ENCODE results near the gene NCDN.

The NCDN gene, protein sequence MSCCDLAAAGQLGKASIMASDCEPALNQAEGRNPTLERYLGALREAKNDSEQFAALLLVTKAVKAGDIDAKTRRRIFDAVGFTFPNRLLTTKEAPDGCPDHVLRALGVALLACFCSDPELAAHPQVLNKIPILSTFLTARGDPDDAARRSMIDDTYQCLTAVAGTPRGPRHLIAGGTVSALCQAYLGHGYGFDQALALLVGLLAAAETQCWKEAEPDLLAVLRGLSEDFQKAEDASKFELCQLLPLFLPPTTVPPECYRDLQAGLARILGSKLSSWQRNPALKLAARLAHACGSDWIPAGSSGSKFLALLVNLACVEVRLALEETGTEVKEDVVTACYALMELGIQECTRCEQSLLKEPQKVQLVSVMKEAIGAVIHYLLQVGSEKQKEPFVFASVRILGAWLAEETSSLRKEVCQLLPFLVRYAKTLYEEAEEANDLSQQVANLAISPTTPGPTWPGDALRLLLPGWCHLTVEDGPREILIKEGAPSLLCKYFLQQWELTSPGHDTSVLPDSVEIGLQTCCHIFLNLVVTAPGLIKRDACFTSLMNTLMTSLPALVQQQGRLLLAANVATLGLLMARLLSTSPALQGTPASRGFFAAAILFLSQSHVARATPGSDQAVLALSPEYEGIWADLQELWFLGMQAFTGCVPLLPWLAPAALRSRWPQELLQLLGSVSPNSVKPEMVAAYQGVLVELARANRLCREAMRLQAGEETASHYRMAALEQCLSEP

DNA sequence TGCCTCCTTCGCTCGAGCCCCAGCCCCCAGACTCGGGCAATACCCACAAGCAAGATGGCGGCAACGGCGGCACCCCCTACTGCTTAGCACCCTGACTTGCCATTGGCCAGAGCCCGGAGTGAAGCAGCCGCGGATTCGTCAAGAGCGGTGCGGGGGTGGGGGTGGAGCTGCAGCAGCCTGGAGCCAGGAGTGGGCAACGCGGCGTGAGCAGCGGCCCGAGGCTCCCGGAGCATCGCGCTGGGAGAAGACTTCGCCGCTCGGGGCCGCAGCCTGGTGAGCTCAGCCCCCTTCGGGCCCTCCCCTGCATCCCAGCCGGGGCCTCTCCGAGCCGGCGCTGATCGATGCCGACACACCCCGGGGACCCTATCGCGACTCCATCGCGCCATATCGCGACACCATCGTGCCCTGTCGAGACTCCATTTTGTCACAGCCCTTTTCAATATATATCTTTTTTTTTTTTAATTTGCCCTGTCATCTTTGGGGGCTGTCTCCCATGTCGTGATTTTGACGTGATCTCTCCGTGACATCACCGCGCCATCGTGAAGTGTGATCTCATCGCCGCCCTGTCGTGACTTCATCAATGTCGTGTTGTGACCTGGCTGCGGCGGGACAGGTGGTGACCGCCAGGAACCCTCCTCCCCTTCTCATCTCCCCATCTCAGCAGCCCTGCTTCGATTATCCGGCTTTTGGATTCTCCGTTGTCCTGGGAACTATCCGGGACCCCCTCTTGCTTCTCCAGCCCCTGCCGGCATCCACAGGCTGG is at the start of gene NCDN:
Gene NCDN (plus strand): TSS at position 189 of the 763 bp plus-strand sequence. CDS start 392 bp downstream, at position 581.
- no peak for FAIRE-seq

DNA sequence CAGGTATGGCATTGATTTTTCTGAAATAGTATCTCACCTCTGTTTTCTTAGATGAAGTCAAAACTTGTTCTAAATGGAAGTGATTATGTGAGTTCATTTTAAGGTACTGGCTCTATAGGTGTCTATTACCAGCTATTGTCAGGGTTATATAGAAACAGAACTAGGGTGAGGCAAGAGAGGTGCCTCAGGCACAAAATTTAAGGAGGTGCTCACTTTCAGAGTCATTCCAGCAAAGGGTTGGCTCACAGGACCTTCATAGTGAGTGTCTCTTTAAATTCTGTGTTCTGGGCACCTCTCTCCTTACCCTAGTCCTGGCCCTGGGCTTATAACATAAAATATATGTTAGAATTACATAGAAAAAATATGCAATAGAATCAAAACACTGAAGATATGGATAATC is 49.7 kb upstream of the NCDN start:
- no peak for FAIRE-seq

DNA sequence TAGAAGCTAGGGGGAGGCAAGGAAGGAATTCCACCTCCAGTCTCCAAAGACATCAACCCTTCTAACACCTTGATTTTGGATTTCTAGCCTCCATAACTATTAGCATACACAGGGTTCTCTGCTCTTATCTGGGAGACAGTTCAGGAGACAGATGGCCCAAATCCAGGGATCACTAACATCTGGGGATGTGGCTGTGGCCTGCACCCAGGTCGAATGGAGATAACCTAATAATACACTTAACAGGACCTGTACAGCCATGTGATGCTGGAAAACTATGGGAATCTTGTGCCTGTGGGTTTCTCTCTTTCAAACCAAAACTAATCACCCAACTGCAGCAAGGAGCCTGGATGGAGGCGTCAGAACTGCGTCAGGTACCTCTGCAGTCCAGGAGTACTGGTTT is 48.0 kb upstream of the NCDN start:
- no peak for FAIRE-seq

DNA sequence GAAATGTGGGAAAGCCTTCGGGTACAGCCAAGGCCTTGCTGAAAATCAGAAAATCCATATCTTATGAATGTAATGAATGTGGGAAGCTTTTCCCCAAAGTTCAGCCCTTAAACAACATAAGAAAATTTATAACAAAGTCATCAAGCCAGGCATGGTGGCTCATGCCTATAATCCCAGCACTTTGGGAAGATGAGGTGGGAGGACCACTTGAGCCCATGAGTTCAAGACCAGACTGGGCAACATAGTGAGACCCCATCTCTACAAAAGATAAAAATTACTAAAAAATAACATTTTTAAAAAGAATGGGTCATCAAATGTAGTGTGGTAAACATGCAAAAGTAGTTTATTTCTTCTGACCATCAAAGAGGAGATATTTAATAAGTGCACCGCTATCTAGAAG is 46.3 kb upstream of the NCDN start:
- no peak for FAIRE-seq

DNA sequence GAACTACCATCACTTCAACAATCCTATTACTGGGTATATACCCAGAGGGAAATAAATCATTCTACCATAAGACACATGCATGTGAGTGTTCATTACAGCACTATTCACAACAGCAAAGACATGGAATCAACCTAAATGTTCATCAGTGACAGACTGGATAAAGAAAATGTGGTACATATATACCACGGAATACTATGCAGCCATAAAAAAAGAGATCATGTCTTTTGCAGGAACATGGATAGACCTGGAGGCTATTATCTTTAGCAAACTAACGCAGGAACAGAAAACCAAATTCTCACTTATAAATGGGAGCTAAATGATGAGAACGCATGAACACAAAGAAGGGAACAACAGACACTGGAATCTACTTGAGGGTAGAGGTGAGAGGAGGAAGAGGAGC is 39.4 kb upstream of the NCDN start:
- no peak for FAIRE-seq

DNA sequence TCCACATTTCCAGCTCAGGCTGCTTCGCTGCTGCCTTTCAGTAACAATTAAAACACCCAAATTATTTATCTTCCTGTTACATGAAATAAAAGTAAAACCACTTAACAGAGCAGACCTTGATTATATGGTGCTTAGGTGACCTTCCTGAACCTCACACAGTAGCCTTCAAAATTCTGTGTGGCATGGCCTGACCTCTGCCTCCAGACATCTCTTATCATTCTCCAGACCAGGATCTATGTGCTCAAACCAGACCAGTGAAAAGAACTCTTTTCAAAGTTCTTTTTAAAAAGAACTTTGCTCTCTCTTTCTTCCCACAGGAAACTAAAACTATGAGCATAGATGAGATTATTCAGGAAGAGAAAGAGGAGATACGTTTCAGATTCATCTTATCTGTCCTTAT is 38.2 kb upstream of the NCDN start:
- FAIRE-seq, result no peak

DNA sequence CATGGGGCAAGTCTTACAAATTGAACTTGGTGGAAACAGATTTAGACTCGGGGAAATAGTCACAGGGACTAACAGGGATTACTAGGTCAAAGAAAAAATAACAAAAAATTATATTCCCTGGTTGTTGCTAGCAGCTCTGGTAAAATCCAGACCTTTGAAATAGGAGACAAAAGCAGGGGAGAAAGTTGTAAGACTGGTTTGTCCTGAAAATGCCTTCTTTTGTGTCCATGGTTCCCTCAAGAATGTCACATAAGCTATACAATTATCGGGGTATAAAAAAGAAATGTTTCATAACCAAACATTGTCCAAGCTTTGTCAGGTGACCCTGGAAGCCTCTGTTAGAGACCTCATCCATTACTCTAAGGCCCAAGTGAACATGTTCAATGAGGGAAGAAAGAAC is 33.5 kb upstream of the NCDN start:
- FAIRE-seq, result no peak

DNA sequence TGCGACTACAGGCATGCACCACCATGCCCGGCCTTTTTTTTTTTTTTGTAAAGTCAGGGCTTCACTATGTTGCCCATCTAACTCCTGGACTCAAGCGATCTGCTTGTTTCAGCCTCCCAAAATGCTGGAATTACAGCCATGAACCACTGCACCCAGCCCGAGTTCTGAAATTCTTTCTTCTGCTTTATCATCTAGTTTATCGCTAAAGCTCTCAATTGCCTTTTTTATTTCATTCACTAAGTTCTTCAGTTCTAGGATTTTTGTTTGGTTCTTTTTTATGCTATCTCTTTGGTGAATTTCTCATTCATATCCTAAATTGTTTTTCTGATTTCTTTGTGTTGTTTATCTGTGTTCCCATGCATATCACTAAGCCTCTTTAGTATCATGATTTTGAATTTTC is 27.4 kb upstream of the NCDN start:
- no peak for FAIRE-seq

DNA sequence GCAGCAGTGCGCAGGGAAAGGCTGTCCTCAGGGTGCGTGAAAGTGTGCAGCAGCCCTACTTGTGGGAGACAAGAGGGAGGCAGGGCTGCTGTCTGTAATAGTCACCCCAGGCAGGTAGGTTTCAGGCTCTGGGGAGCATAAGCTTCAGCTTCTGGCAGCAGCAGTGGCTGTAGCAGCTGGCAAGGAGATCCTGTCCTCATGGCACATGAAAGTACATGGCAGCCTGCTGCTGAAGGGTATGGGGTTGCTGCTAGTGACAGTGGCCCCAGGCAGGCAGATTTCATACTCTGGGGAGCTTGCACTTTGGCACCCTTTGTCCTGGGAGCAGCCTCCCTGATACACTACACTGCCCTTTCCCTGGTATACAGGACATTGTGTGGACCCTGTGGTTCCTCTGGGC is 26.7 kb upstream of the NCDN start:
- no peak for FAIRE-seq

DNA sequence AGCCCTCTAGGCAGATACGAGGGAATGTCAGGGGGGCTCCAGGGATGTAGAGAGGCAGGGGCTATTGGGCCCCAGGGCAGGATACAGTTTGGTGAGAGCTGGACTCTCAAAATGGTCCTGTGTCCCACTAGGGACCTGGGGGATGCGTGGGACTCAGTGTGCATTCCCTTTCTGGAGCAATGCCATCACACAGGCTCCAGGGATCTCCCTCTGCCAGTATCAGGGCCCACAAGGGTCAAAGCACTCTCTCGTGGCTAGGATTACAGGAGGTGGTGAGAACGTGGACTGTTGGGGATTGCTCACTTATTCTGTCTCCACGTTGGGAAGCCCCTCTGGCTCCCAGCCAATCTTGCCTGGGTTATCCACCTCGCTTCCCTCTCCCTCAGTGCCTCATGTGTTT is 26.2 kb upstream of the NCDN start:
- FAIRE-seq, result no peak

DNA sequence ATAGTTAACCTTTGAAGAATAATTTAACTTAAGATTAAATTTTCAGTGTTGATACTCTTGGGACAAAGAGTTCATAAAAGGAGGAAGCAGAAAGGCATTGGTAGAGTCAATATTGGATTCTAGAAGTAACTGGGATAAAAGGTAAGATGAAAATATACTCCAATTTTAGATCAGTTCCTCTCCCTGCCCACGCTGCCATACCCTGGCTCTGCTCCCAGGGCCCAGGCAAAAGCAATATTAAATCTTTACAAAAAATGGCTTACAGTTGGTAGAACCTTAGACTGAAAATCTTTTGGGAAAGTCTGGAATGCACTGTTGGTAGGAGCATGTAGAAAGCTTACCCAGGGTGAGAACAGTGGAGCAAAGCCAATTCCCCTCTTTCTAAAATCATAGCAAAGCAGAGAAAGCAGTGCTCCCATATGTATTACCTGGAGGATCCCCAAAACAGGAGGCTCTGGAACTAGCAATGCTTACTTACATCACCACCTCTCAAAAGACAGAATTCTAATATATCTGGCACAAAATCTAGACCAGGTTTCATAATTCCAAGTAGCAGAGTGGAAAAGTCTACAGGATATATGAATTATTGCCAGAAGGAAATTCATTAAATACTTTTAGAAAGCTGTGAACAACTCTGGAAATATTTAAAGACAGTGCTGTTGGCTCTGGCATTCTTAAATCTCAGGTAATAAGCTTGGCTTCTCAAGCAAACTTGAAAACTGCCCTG is 24.9 kb upstream of the NCDN start:
- FAIRE-seq, result no peak

DNA sequence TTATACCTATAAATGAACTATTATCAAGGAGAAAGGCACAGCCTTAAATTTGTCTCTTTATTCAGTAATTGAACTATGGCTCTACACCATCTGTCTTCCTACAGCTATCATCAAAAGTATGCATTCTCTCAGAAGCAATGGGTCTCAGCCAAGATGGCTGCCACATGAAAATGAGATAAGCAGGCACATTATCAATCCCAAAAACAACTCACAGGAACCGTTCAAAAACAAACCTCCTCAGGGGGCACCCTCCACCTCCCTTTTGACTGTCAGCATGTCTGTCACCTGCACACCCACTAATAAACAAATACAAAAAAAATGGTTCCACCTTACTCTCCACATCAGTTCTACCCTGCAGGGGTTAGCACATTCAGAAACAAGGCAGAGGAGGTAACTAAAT is 24.0 kb upstream of the NCDN start:
- FAIRE-seq, result no peak

DNA sequence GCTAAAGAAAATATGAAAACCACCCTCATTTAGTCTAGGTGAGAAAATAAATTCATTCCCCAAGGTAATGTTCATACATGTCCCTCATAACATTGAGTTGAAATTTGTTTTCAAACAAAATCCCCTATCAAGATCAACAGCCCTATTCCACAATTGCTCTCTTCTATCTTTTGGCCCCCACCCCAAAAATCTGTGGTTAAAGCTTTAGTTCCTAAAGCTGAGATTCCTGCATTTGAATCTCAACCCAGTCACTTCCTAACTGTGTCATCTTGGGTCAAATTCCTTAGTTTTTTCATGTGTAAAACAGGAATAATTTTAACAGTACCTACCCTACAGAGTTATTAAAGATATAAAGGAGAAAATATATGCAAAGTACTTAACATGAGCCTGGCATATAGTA is 22.4 kb upstream of the NCDN start:
- no peak for FAIRE-seq

DNA sequence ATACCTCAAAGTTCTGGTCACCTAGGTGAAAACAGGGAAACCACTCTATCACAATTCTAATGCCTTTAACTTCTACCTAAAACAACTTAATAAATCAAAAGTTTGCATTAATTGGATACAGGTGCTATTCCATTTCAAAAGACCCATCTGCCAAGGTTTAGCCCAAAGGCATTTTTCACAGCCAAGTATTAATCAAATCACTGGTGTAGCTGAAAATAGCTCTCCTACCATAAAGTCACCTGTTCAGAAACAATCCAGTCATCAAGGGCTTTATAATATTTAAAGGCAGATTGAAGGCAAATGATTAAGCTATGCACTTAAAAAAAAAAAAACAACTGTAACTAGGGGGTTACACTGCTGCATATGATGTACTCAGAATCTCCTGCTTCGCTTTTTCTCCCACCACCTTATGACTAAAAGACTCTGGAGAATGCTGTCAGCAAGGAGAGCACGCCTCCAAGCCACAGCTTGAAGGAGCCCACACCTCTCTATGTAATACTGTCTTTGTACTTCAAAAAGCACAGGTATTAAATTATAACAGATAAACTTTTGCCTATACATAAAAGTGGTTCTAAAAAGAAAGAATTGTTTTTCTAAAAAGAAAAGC is 20.9 kb upstream of the NCDN start:
- FAIRE-seq, result no peak

DNA sequence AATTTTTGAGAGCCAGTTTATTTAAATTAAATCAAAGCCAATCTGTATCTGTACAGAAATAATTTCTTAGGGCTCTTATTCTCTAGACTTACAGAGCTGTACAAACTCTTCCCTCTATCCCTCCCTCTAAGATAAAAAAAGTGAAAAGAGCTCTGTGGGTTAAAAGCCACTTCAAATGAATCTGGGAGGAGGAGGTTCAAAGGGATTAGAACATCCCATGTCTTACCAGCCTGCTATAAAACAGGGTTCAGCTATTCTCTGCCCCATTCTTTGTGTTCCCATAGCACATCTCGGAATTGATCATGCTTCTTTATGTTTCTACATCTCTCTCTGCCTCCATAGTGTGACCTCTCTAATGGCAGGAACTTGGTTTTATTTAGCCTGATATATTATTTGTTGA is 19.8 kb upstream of the NCDN start:
- no peak for FAIRE-seq

DNA sequence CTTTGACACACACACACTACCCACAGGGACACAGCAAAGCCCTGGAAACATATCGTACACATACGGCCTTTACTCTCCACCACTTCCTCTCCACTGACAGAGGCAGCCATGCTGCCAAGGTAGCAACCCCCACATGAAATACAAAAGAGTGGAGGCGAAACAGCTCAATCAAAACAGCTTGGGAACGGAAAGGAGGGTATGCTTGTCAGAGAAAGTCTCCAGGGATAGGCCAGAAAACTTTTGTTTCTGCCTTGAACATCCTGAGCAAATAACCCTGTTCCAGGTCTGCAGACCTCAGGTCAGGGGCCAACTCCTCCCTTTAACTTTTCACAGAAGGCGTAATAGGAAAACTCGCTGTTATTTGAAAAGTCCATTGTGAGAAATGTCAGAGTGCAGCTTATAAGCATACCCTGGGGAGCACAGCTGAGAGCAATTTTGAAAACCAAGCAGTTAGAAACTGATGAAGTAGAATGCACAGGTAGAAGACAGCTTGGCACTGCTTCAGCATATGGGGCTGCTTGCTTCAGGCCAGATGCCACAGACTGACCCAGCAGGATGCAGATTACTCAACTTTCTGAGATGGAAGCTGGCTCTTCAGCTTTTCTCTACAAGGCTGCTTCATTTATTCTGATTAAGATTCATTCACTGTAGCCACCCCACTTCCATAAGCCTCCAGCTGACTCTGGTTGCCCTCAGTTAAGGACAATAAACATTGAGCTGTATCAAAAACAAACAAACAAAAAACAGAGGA is 18.4 kb upstream of the NCDN start:
- FAIRE-seq, result no peak

DNA sequence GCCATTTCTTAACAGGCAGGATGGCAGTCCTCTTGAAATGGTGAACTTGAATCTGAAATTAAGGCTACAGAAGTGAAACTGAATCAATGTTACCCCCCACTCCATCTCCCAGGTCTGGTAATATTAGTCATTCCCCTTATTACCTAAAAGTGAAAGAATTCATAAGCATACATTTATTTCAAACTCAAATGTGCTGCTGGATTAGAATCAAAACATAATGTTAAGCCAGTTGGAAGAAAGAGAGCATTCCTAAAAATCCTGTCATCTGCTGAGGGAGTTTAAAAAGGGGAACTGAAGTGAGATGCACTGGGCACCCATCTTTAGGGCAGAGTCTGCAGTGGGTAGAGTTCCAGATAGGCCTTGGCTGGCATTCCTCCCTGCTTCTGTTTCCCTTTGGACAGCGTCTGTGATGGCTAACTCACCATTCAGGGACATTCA is 17.8 kb upstream of the NCDN start:
- no peak for FAIRE-seq

DNA sequence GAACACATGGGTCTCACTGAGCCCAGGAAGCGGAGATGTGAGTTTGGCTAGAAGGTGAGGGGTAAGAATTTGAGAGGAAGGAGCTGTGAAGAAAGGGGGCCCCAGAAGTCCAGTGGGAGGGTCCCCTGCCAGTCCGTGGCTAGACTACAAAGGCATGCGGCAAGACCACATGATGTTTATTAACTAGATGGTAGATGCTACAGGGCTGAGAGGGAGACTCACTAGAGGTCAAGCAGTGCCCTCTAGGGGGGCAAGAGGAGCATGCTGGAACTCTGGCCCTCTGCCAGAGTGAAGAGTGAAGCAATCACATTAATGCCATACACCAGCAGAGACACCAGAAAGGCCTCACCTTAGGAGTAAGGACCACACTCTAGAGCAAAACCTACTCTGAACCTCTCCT is 12.6 kb upstream of the NCDN start:
- FAIRE-seq, result no peak

DNA sequence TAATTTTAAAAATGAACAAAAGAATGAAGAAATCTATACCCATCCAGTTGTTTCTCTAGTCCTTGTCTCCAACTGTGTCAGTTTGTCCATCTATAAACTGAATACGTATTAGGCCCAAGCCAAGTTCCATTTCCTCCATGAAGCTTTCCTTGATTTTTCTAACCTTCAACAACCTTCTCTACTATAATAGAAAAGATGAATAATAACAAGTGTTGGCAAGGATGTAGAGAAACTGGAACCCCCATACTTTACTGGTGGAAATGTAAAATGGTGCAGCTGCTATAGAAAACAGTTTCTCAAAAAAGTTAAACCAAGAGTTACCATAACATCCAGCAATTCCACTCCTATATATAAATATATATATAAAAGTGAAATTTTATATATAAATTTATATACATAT is 11.0 kb upstream of the NCDN start:
- no peak for FAIRE-seq

DNA sequence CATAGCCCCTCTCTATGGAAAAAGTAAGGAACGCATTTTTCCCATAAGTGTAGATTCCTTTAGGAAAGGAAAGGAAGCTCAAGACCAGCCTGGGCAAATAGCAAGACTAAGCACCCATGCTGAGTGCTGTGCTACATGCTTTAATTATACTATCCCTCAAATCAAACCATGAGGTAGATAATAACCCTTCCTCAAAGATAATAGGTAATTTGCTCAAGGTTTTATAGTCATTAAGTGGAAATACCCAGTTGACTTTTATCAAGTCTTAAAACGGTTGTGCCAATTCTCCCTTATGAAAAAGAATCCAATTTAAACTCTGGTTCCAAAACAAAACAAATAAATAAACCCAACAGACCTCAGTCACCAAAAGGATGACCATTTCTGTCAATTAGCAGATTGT is 3.7 kb upstream of the NCDN start:
- no peak for FAIRE-seq

Data from colon (tissue), 2 donors.